Fibroblast of skin of right quadriceps (primary cell): ENCODE measurements around the gene RAB20.
A peak's percentile ranks its signal among the peaks of the same experiment; 100 is the strongest.
"Not testable (repeated sequence)": the region's sequence is repeated elsewhere in the genome, so short reads cannot be mapped to it uniquely, and the experiment has no call there.

ENCODE experiments used
- DNase-seq: peaks from one replicate; pipeline ENCODE4 v3.0.0-alpha.2; 2013

The RAB20 gene

GRCh38 chr13:110553417-110553816 lies 8.1 kb downstream of the RAB20 start:
- DNase-seq, result no peak

- no peak for DNase-seq
Observed at GRCh38 chr13:110552767-110553166, 8.8 kb downstream of the RAB20 start.

- no peak for DNase-seq
Observed at GRCh38 chr13:110551284-110551683, 10.2 kb downstream of the RAB20 start.

GRCh38 chr13:110549795-110550160 lies 11.7 kb downstream of the RAB20 start:
- DNase-seq, result no peak

GRCh38 chr13:110548891-110549794 lies 12.4 kb downstream of the RAB20 start:
- DNase-seq, result no peak

GRCh38 chr13:110546926-110547325 lies 14.6 kb downstream of the RAB20 start:
- peak; percentile 89 for DNase-seq

- no peak for DNase-seq
Observed at GRCh38 chr13:110546378-110546777, 15.1 kb downstream of the RAB20 start.

GRCh38 chr13:110542169-110542796 lies 19.2 kb downstream of the RAB20 start:
- no peak for DNase-seq

GRCh38 chr13:110541526-110541920 lies 20.0 kb downstream of the RAB20 start:
- no peak for DNase-seq

- no peak for DNase-seq
Observed at GRCh38 chr13:110540871-110541525, 20.5 kb downstream of the RAB20 start.

- DNase-seq, result no peak
Observed at GRCh38 chr13:110539894-110540293, 21.6 kb downstream of the RAB20 start.

GRCh38 chr13:110538632-110539031 lies 22.9 kb downstream of the RAB20 start:
- no peak for DNase-seq

GRCh38 chr13:110536006-110536693 lies 25.4 kb downstream of the RAB20 start:
- no peak for DNase-seq

- no peak for DNase-seq
Observed at GRCh38 chr13:110535526-110535925, 26.0 kb downstream of the RAB20 start.

GRCh38 chr13:110533771-110534670 lies 27.5 kb downstream of the RAB20 start:
- DNase-seq, result no peak

- not testable (repeated sequence) for DNase-seq
Observed at GRCh38 chr13:110532258-110532657, 29.3 kb downstream of the RAB20 start.

GRCh38 chr13:110531671-110532083 lies 29.8 kb downstream of the RAB20 start:
- DNase-seq, result no peak

- DNase-seq, result no peak
Observed at GRCh38 chr13:110531100-110531499, 30.4 kb downstream of the RAB20 start.

GRCh38 chr13:110529522-110530311 lies 31.8 kb downstream of the RAB20 start:
- DNase-seq, result no peak

GRCh38 chr13:110528911-110529310 lies 32.6 kb downstream of the RAB20 start:
- no peak for DNase-seq

GRCh38 chr13:110528371-110528770 lies 33.2 kb downstream of the RAB20 start:
- DNase-seq, result peak; percentile 24
